ENCODE data around the gene TFR2. TPM values are rescaled to one million over a fixed set of nuclear protein-coding genes. Genes with fewer than 3 reads are reported as not detected.

The TFR2 gene
- total and polyA plus RNA-seq, 2 of the 13 experiments (the other 11 are each of a cell fraction or from before 2014, with no cell fraction given): 36.9 to 64.2 TPM

DNA sequence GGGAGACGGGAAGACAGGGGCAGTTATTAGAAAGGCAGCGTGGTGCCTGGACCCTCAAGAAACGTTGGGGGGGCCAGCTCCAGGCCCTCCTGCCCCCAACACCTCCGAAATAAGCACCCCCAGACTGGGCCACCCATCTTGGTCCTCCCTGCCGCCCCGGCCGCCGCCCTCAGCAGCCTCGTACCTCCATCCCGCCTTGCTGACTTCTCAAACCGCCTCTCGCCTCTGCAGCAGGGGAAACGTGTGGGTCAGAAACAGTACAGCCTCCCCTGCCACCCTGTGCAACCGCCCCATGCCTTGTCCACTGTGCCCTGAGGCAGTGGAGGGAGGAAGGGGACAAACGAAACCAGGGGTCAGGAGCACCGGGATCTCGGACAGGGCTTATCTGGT is 45.5 kb upstream of the TFR2 start:
- Histone ChIP-seq H3K9ac (ENCODE audit: insufficient read depth, low read depth, low read length) (no peak overlapping the region), H2AFZ (ENCODE audit: low read length) (no peak overlapping the region), H3K4me1 (ENCODE audit: insufficient read depth, low read length) (peaks cover 12% of the 10 kb centered on the region), H3K79me2 (ENCODE audit: insufficient read depth, low read length) (peaks cover 31% of the 10 kb centered on the region), H3K27me3 (ENCODE audit: control insufficient read depth in 1 of 2, insufficient read depth in 2 of 2, low read length in 2 of 2) (no peaks in the 10 kb centered on the region), H3K36me3 (replicated peaks in 1 of 2; ENCODE audit: control insufficient read depth in 1 of 2, insufficient read depth in 2 of 2, low read length in 2 of 2) (peaks cover 48 to 72% of the 10 kb centered on the region in 2 experiments), H4K20me1 (ENCODE audit: insufficient read depth, low read length) (peaks cover 32% of the 10 kb centered on the region), H3K9me3 (ENCODE audit: low read length) (no peaks in the 10 kb centered on the region), H3K4me2 (ENCODE audit: low read depth, low read length) (no peak overlapping the region), H3K4me3 (replicated peaks in 1 of 3; ENCODE audit: insufficient read depth in 1 of 3, low read depth in 2 of 3, low read length in 3 of 3) (no peak overlapping the region), H3K27ac (ENCODE audit: extremely low read length, insufficient read depth, low read length) (no peak overlapping the region)
- BruUV-seq (replicated peaks): no TSS peak
- in situ Hi-C loops (cut with HindIII; ENCODE audit: extremely low pct_ligation_motif_present, low pct_unique_long_range_greater_than_20kb): no loop called here
- intact Hi-C loops (cut with micrococcal nuclease; ENCODE audit: unreplicated experiment): no loop called here
- no peak for DNase-seq (ENCODE audit: low spot score)
- POLR2A ChIA-PET: no interaction called here
- WGBS (ENCODE audit: low lambda C conversion rate): 97% methylated on average over 11 of the region's 17 CpGs
- TF ChIP-seq NR2F1 (CRISPR knock-in tag; IDR thresholded peaks at IDR 0.05) (no peak), AGO2 (optimal IDR thresholded peaks at IDR 0.05; ENCODE audit: low read depth, low read length) (peak; percentile 59), TEAD2 (CRISPR knock-in tag; IDR thresholded peaks at IDR 0.05) (no peak), RBM39 (IDR thresholded peaks at IDR 0.05; ENCODE audit: low read depth, low read length, poor library complexity, severe bottlenecking) (peak; percentile 30)
- TF ChIP-seq, protein P1, sequence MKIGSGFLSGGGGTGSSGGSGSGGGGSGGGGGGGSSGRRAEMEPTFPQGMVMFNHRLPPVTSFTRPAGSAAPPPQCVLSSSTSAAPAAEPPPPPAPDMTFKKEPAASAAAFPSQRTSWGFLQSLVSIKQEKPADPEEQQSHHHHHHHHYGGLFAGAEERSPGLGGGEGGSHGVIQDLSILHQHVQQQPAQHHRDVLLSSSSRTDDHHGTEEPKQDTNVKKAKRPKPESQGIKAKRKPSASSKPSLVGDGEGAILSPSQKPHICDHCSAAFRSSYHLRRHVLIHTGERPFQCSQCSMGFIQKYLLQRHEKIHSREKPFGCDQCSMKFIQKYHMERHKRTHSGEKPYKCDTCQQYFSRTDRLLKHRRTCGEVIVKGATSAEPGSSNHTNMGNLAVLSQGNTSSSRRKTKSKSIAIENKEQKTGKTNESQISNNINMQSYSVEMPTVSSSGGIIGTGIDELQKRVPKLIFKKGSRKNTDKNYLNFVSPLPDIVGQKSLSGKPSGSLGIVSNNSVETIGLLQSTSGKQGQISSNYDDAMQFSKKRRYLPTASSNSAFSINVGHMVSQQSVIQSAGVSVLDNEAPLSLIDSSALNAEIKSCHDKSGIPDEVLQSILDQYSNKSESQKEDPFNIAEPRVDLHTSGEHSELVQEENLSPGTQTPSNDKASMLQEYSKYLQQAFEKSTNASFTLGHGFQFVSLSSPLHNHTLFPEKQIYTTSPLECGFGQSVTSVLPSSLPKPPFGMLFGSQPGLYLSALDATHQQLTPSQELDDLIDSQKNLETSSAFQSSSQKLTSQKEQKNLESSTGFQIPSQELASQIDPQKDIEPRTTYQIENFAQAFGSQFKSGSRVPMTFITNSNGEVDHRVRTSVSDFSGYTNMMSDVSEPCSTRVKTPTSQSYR (CRISPR knock-in tag; IDR thresholded peaks at IDR 0.05; ENCODE audit: borderline replicate concordance): no peak
- TF ChIP-seq, protein P2, sequence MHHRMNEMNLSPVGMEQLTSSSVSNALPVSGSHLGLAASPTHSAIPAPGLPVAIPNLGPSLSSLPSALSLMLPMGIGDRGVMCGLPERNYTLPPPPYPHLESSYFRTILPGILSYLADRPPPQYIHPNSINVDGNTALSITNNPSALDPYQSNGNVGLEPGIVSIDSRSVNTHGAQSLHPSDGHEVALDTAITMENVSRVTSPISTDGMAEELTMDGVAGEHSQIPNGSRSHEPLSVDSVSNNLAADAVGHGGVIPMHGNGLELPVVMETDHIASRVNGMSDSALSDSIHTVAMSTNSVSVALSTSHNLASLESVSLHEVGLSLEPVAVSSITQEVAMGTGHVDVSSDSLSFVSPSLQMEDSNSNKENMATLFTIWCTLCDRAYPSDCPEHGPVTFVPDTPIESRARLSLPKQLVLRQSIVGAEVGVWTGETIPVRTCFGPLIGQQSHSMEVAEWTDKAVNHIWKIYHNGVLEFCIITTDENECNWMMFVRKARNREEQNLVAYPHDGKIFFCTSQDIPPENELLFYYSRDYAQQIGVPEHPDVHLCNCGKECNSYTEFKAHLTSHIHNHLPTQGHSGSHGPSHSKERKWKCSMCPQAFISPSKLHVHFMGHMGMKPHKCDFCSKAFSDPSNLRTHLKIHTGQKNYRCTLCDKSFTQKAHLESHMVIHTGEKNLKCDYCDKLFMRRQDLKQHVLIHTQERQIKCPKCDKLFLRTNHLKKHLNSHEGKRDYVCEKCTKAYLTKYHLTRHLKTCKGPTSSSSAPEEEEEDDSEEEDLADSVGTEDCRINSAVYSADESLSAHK (CRISPR knock-in tag; IDR thresholded peaks at IDR 0.05; ENCODE audit: borderline replicate concordance): no peak
- TF ChIP-seq, protein P3, sequence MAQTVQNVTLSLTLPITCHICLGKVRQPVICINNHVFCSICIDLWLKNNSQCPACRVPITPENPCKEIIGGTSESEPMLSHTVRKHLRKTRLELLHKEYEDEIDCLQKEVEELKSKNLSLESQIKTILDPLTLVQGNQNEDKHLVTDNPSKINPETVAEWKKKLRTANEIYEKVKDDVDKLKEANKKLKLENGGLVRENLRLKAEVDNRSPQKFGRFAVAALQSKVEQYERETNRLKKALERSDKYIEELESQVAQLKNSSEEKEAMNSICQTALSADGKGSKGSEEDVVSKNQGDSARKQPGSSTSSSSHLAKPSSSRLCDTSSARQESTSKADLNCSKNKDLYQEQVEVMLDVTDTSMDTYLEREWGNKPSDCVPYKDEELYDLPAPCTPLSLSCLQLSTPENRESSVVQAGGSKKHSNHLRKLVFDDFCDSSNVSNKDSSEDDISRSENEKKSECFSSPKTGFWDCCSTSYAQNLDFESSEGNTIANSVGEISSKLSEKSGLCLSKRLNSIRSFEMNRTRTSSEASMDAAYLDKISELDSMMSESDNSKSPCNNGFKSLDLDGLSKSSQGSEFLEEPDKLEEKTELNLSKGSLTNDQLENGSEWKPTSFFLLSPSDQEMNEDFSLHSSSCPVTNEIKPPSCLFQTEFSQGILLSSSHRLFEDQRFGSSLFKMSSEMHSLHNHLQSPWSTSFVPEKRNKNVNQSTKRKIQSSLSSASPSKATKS (CRISPR knock-in tag; IDR thresholded peaks at IDR 0.05): no peak
- no peak for ATAC-seq
- CTCF ChIA-PET (ENCODE audit: low intra/inter-chr PET ratio, low total read pairs): no interaction called here
- no peak for FAIRE-seq
